Heart right ventricle (tissue), 16 donors: ENCODE measurements around the gene FTO. TPM values are rescaled to one million over a fixed set of nuclear protein-coding genes. Genes with fewer than 3 reads are reported as not detected.

Experiments used
- ATAC-seq, 8 donors: fragments of 200-7000 bp; cut with Tn5 transposase; one replicate each; pipeline ENCODE4 v1.9.1; 2020; ENCODE audit warnings: mild to moderate bottlenecking in 8 of 8, moderate library complexity in 8 of 8, moderate number of reproducible peaks in 1 of 8
- DNase-seq, 2 donors: peaks; one replicate each; pipeline ENCODE4 v3.0.0-alpha.2; 2020
- H3K27ac ChIP-seq, 10 donors: fragments of 200-600 bp; sonication (generic) in 2 of 10; one replicate each; pipeline versions ENCODE4 v1.5.0 to v1.8.0; 2020 to 2022; ENCODE audit warnings: mild to moderate bottlenecking in 3 of 10
- H3K27me3 ChIP-seq, 7 donors: fragments of 200-600 bp; one replicate each; pipeline ENCODE4 v1.8.0; 2021 to 2022; ENCODE audit warnings: mild to moderate bottlenecking in 2 of 7
- H3K36me3 ChIP-seq, 9 donors: fragments of 200-600 bp; sonication (generic) in 1 of 9; one replicate each; pipeline versions ENCODE4 v1.5.0 to v1.8.0; 2020 to 2022; ENCODE audit warnings: mild to moderate bottlenecking in 2 of 9
- H3K4me1 ChIP-seq, 9 donors: fragments of 200-600 bp; sonication (generic) in 1 of 9; one replicate each; pipeline versions ENCODE4 v1.5.0 to v1.8.0; 2020 to 2022; ENCODE audit warnings: mild to moderate bottlenecking in 4 of 9
- H3K4me3 ChIP-seq, 10 donors: fragments of 200-600 bp; sonication (generic) in 2 of 10; one replicate each; pipeline versions ENCODE4 v1.5.0 to v1.8.0; 2020 to 2022; ENCODE audit warnings: mild to moderate bottlenecking in 7 of 10, moderate library complexity in 2 of 10
- H3K9me3 ChIP-seq, 11 donors: fragments of 200-600 bp in 10 of 11; sonication (generic) in 2 of 11; one replicate each; pipeline versions ENCODE4 v1.5.0 to v1.8.0; 2013 to 2022; ENCODE audit warnings: mild to moderate bottlenecking in 2 of 11, control low read depth in 1 of 11, moderate library complexity in 1 of 11
- CTCF ChIP-seq, 9 donors: fragments of 200-600 bp; sonication (generic) in 2 of 9; IDR thresholded peaks; one replicate each; pipeline versions ENCODE4 v1.5.0 to v1.8.0; 2021 to 2022; ENCODE audit warnings: antibody characterized with exemption in 9 of 9, mild to moderate bottlenecking in 5 of 9, moderate library complexity in 1 of 9
- WGBS, 2 donors: extraction: QIAGEN DNeasy Blood & Tissue Kit; methylation state at CpG; one replicate each; pipeline ENCODE4 v1.1.7; 2013; ENCODE audit warnings: inconsistent platforms in 1 of 2; 5-methylcytosine and 5-hydroxymethylcytosine counted together
- intact Hi-C, 10 donors: fragments of 100-400 bp; cut with DNase I; formaldehyde crosslinking; loops; one replicate each; pipeline versions ENCODE4 v1.11.1 to v1.14.2; 2022
- polyA plus RNA-seq, 2 donors: library from polyadenylated mRNA; stranded (reverse); fragments of 200-250 nt; gene quantifications; one replicate each; pipeline ENCODE4 v1.2.3, GENCODE V29; 2013
- total RNA-seq, 10 donors: library from RNA; stranded (reverse); fragmentation: NEBNext Ultra II Directional in 3 of 10; extraction: Animal tissue kit (Norgen Biotek cat#: 25700) in 3 of 10; gene quantifications; one replicate each; pipeline versions ENCODE4 v1.2.1 to v1.2.4, GENCODE V29; 2021 to 2023
- donor health status: Arrhythmogenic right ventricular cardiomyopathy.
- donor health status: ischemic (EF 13 %, LVEDD 7.1; RV severe dilation, severe dysfunction).
- donor health status: healthy with polysubstance abuse.
- donor health status: DM: no; HTN: yes; CAD: no.
- donor health status: DM: no; HTN: no; CAD: no.
- donor health status: ischemic (EF 25% LVEDD 6.9; RV normal size, moderate dysfunction).
- donor health status: ischemic (EF 25% LVEDD 5.7; RV mildly dilated, moderate dysfunction).
- donor health status: healthy.
- donor health status: DM: yes; HTN: yes; CAD: no.
- donor health status: Ischemic cardiomyopathy.
- donor health status: ischemic (EF 35%, LVEDD 5.7; RV mildly dilated, moderate dysfunction).
- donor health status: nonischemic (EF 11% LVEDD 7.7; RV severe dilation, severe dysfunction).
- donor health status: DM: yes; HTN: yes; CAD: no.
- donor health status: PGD.
- donor health status: ischemic (EF 29% LVEDD 5.4; RV normal size, mild dysfunction).
- donor health status: nonischemic (EF 23%, LVEDD 6.1; RV moderate dilation, normal function).

FTO gene
- total and polyA plus RNA-seq, 12 donors = 8.5 to 103 (median 90.0) TPM

GRCh38 chr16:54171626-54172537 lies 467.9 kb downstream of the FTO start:
- Histone ChIP-seq H3K27me3 (peaks cover 0 to 21% (median 13%) of the 10 kb centered on the region in 7 donors), H3K9me3 (no peaks in the 10 kb centered on the region), H3K27ac (no peak overlapping the region), H3K4me1 (peaks cover 0 to 5% (median 0%) of the 10 kb centered on the region in 9 donors), H3K4me3 (no peak overlapping the region), H3K36me3 (no peaks in the 10 kb centered on the region)
- intact Hi-C loops = no loop called here
- TF ChIP-seq CTCF (IDR thresholded peaks at IDR 0.05) = no peak
- 55 to 59% methylated on average over 22 of the region's 22 CpGs for WGBS, 2 donors
- no peak for DNase-seq
- ATAC-seq = no peak

GRCh38 chr16:54173490-54173889 lies 469.5 kb downstream of the FTO start:
- WGBS, 2 donors = 79 to 81% methylated on average over 8 of the region's 8 CpGs
- no peaks in the 10 kb centered on the region for H3K36me3 ChIP-seq
- H3K4me3 ChIP-seq = no peak overlapping the region
- no peaks in the 10 kb centered on the region for H3K9me3 ChIP-seq
- H3K27me3 ChIP-seq = peaks cover 0 to 30% (median 13%) of the 10 kb centered on the region in 7 donors
- ATAC-seq (no peak), DNase-seq (no peak)
- H3K4me1 ChIP-seq = peaks cover 0 to 11% (median 3%) of the 10 kb centered on the region in 9 donors
- H3K27ac ChIP-seq = no peak overlapping the region
- intact Hi-C loops = no loop called here
- TF ChIP-seq CTCF (IDR thresholded peaks at IDR 0.05) = no peak

- 57 to 59% methylated on average over 5 of the region's 5 CpGs for WGBS, 2 donors
- no peak for DNase-seq
- no peak for TF ChIP-seq CTCF (IDR thresholded peaks at IDR 0.05)
Observed at GRCh38 chr16:54174201-54174600, 470.2 kb downstream of the FTO start.

GRCh38 chr16:54174750-54175149 lies 470.8 kb downstream of the FTO start:
- H3K27me3 ChIP-seq = peaks cover 0 to 30% (median 13%) of the 10 kb centered on the region in 7 donors
- H3K27ac ChIP-seq = no peak overlapping the region
- ATAC-seq = no peak
- H3K4me1 ChIP-seq = peaks cover 0 to 15% (median 3%) of the 10 kb centered on the region in 9 donors
- no peak overlapping the region for H3K4me3 ChIP-seq
- H3K9me3 ChIP-seq = no peaks in the 10 kb centered on the region
- no peak for TF ChIP-seq CTCF (IDR thresholded peaks at IDR 0.05)
- no peaks in the 10 kb centered on the region for H3K36me3 ChIP-seq
- no peak for DNase-seq
- intact Hi-C loops = no loop called here

More at GRCh38 chr16:54174201-54174600, 470.2 kb downstream of the FTO start:
- H3K4me3 ChIP-seq = no peak overlapping the region
- peaks cover 0 to 30% (median 13%) of the 10 kb centered on the region in 7 donors for H3K27me3 ChIP-seq
- H3K4me1 ChIP-seq = peaks cover 0 to 15% (median 3%) of the 10 kb centered on the region in 9 donors
- H3K9me3 ChIP-seq = no peaks in the 10 kb centered on the region
- ATAC-seq = no peak
- no peak overlapping the region for H3K27ac ChIP-seq
- H3K36me3 ChIP-seq = no peaks in the 10 kb centered on the region
- intact Hi-C loops = no loop called here
